ENCODE measurements around the gene GRID2IP. TPM values are rescaled to one million over a fixed set of nuclear protein-coding genes. Genes with fewer than 3 reads are reported as not detected.
A peak's percentile ranks its signal among the peaks of the same experiment; 100 is the strongest.

GRID2IP gene
- total and polyA plus RNA-seq, 2 donors (not counting 1 experiment from before 2014, with no cell fraction given) = 0.72 to 1.7 TPM

DNA sequence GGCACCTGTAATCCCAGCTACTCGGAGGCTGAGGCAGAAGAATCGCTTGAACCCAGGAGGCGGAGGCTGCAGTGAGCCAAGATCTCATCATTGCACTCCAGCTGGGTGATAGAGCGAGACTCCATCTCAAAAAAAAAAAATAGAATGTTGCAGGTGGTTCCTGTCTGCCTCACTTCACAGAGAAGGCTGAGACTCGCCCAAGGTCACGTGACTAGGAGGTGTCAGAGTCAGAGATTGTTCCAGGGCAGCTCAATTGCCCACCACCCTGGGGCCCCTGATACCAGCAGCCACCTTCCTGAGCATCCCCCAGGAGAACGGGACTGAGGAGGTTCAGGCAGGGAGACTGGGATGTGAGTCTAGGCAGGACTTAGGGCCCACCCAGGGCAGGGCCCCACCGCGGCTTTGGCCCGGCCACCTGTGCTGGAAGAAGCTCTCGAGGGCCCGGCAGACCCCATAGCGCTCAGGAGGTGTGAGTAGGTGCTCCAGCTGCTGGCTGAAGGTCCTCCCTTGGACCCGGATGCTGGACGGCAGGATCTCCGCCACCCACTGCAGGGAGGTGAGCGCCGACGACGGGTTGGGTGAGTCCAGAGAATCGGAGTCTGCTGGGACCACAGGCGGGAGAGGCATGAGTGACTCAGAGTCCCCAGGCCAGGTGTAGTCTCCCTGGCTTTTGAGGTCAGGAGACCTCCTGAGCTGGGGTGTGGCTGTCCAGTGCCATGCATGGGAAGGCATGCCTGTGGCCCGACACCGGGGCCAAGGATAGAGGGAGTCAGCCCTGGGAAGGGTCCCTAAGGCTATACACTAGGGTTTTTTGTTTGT, 30.9 kb downstream of the GRID2IP start:
- no peaks in the 10 kb centered on the region for H3K9me3 ChIP-seq (ENCODE audit: control extremely low read depth in 1 of 3, control insufficient read depth in 2 of 3, insufficient read depth in 1 of 3, low read length in 2 of 3)
- H3K4me1 ChIP-seq (ENCODE audit: control insufficient read depth in 2 of 2, insufficient read depth in 2 of 2, low read length in 2 of 2) = peaks cover 10 to 21% of the 10 kb centered on the region in 2 donors
- peak overlapping the region; percentile 37 for H3K4me2 ChIP-seq (replicated peaks; ENCODE audit: low read depth, low read length, poor library complexity, severe bottlenecking)
- peaks cover 14% of the 10 kb centered on the region for H3K4me1 Mint-ChIP-seq
- ChIA-PET POLR2A (no interaction called here), CTCF (no interaction called here)
- H3K27ac ChIP-seq (ENCODE audit: low read length in 2 of 2) = no peak overlapping the region
- no peaks in the 10 kb centered on the region for H3K9me3 Mint-ChIP-seq (ENCODE audit: insufficient read depth)
- peak; percentile 57 for DNase-seq
- H2AFZ ChIP-seq (ENCODE audit: insufficient read depth, low read depth, low read length, poor library complexity, severe bottlenecking) = no peak overlapping the region
- H3K9ac ChIP-seq (ENCODE audit: low read length) = no peak overlapping the region
- H3K36me3 ChIP-seq (replicated peaks in 1 of 2; ENCODE audit: control extremely low read depth in 1 of 2, control insufficient read depth in 1 of 2, extremely low read depth in 1 of 2, insufficient read depth in 2 of 2, low read length in 1 of 2) = no peaks in the 10 kb centered on the region
- no peak overlapping the region for H3K4me3 Mint-ChIP-seq
- WGBS (ENCODE audit: insufficient coverage) = 73% methylated on average over 24 of the region's 24 CpGs
- intact Hi-C loops (cut with micrococcal nuclease) = no loop called here
- H3K79me2 ChIP-seq (ENCODE audit: control insufficient read depth, insufficient read depth, low read length) = no peaks in the 10 kb centered on the region
- no peaks in the 10 kb centered on the region for H3K27me3 ChIP-seq (replicated peaks in 1 of 4; ENCODE audit: control extremely low read depth in 1 of 4, control insufficient read depth in 3 of 4, insufficient read depth in 4 of 4, low read length in 3 of 4)
- no peak overlapping the region for H3K4me3 ChIP-seq (ENCODE audit: control extremely low read depth in 1 of 5, extremely low read depth in 1 of 5, insufficient read depth in 1 of 5, low read depth in 2 of 5, low read length in 4 of 5)
- TF ChIP-seq, protein P1, sequence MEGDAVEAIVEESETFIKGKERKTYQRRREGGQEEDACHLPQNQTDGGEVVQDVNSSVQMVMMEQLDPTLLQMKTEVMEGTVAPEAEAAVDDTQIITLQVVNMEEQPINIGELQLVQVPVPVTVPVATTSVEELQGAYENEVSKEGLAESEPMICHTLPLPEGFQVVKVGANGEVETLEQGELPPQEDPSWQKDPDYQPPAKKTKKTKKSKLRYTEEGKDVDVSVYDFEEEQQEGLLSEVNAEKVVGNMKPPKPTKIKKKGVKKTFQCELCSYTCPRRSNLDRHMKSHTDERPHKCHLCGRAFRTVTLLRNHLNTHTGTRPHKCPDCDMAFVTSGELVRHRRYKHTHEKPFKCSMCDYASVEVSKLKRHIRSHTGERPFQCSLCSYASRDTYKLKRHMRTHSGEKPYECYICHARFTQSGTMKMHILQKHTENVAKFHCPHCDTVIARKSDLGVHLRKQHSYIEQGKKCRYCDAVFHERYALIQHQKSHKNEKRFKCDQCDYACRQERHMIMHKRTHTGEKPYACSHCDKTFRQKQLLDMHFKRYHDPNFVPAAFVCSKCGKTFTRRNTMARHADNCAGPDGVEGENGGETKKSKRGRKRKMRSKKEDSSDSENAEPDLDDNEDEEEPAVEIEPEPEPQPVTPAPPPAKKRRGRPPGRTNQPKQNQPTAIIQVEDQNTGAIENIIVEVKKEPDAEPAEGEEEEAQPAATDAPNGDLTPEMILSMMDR (IDR thresholded peaks at IDR 0.05) = no peak
- TF ChIP-seq EZH2 (IDR thresholded peaks at IDR 0.05; ENCODE audit: borderline replicate concordance, insufficient read depth, low read depth, low read length, poor library complexity, severe bottlenecking) = no peak
- H4K20me1 ChIP-seq (ENCODE audit: control insufficient read depth, insufficient read depth, low read length, poor library complexity, severe bottlenecking) = no peaks in the 10 kb centered on the region
- H3K27ac Mint-ChIP-seq = no peak overlapping the region
- ATAC-seq (ENCODE audit: low read depth) = no peak
- peaks cover 4% of the 10 kb centered on the region for H3K27me3 Mint-ChIP-seq

DNA sequence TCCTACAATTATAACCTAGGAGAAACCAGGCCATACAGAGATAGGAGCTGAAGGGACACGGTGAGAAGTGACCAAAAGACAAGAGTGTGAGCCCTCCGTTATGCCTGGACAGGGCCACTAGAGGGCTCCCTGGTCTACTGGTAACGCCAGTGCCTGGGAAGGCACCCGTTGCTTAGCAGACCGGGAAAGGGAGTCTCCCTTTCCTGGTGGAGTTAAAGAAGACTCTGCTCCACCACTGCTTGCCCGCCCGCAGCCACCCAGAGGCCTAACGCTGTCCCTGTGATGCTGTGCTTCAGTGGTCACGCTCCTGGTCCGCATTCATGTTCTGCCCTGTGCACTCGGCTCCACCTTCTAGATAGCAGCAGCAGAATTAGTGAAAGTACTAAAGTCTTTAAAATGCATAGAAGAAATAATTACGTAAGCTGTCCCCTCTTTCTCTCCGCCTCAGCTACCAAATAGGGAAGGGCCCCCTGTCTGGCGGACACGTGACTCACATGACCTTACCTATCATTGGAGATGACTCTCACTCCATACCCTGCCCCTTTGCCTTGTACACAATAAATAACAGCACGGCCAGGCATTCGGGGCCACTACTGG, 34.8 kb downstream of the GRID2IP start:
- no peaks in the 10 kb centered on the region for H3K27me3 ChIP-seq (replicated peaks in 1 of 4; ENCODE audit: control extremely low read depth in 1 of 4, control insufficient read depth in 3 of 4, insufficient read depth in 4 of 4, low read length in 3 of 4)
- no peaks in the 10 kb centered on the region for H3K9me3 ChIP-seq (ENCODE audit: control extremely low read depth in 1 of 3, control insufficient read depth in 2 of 3, insufficient read depth in 1 of 3, low read length in 2 of 3)
- H3K9me3 Mint-ChIP-seq (ENCODE audit: insufficient read depth) = no peaks in the 10 kb centered on the region
- H3K4me3 ChIP-seq (ENCODE audit: control extremely low read depth in 1 of 5, extremely low read depth in 1 of 5, insufficient read depth in 1 of 5, low read depth in 2 of 5, low read length in 4 of 5) = peak overlapping the region; percentile 5 to 62 (median 35)
- ATAC-seq (ENCODE audit: low read depth) = peak; percentile 78
- ChIA-PET CTCF (interaction anchor here (0.6 to 2.9 kb wide), 15 partner anchors 11 to 414 kb away, joined by 3 to 11 read pairs (median 4); partner anchors contain the start of gene INTS15), POLR2A (interaction anchor here (0.7 kb wide), 1 partner anchor 121 kb away, joined by 4 read pairs; the partner anchor contains the start of gene ZNF316)
- H3K27me3 Mint-ChIP-seq = no peaks in the 10 kb centered on the region
- peak; percentile 77 for DNase-seq
- peak overlapping the region; percentile 64 for H3K9ac ChIP-seq (ENCODE audit: low read length)
- H3K4me2 ChIP-seq (replicated peaks; ENCODE audit: low read depth, low read length, poor library complexity, severe bottlenecking) = peak overlapping the region; percentile 83
- no peaks in the 10 kb centered on the region for H4K20me1 ChIP-seq (ENCODE audit: control insufficient read depth, insufficient read depth, low read length, poor library complexity, severe bottlenecking)
- peaks cover 10 to 21% of the 10 kb centered on the region in 2 donors for H3K4me1 ChIP-seq (ENCODE audit: control insufficient read depth in 2 of 2, insufficient read depth in 2 of 2, low read length in 2 of 2)
- H3K79me2 ChIP-seq (ENCODE audit: control insufficient read depth, insufficient read depth, low read length) = no peaks in the 10 kb centered on the region
- H3K4me3 Mint-ChIP-seq = peak overlapping the region; percentile 95
- TF ChIP-seq, protein P1 (IDR thresholded peaks at IDR 0.05) = peak; percentile 94
- no peak for TF ChIP-seq EZH2 (IDR thresholded peaks at IDR 0.05; ENCODE audit: borderline replicate concordance, insufficient read depth, low read depth, low read length, poor library complexity, severe bottlenecking)
- no peaks in the 10 kb centered on the region for H3K36me3 ChIP-seq (replicated peaks in 1 of 2; ENCODE audit: control extremely low read depth in 1 of 2, control insufficient read depth in 1 of 2, extremely low read depth in 1 of 2, insufficient read depth in 2 of 2, low read length in 1 of 2)
- under 1% methylated on average over 13 of the region's 17 CpGs for WGBS (ENCODE audit: insufficient coverage)
- no peak overlapping the region for H3K27ac ChIP-seq (ENCODE audit: low read length in 2 of 2)
- H3K4me1 Mint-ChIP-seq = peaks cover 14% of the 10 kb centered on the region
- intact Hi-C loops (cut with micrococcal nuclease) = no loop called here
- H3K27ac Mint-ChIP-seq = peak overlapping the region; percentile 77
- H2AFZ ChIP-seq (ENCODE audit: insufficient read depth, low read depth, low read length, poor library complexity, severe bottlenecking) = peak overlapping the region; percentile 66

All from B cell (primary cell).